DND-41 (cell line): ENCODE measurements around the gene UBE3B.

Source experiments
- EZH2 ChIP-seq: IDR thresholded peaks from 3 replicates; pipeline ENCODE4 v1.6.1; 2012; ENCODE audit warnings: borderline replicate concordance, low read depth, mild to moderate bottlenecking, moderate library complexity, low read length, inconsistent platforms; ENCODE audit not compliant: severe bottlenecking
- TF ChIP-seq, protein P1 (sequence below): IDR thresholded peaks from 2 replicates; pipeline ENCODE4 v1.5.1; 2012; ENCODE audit warnings: borderline replicate concordance, low read length, moderate library complexity, mild to moderate bottlenecking; ENCODE audit not compliant: poor library complexity, severe bottlenecking; ENCODE audit errors: extremely low read depth

GRCh38 chr12:109580272-109580671, 102.8 kb downstream of the UBE3B start:
- TF ChIP-seq, protein P1, sequence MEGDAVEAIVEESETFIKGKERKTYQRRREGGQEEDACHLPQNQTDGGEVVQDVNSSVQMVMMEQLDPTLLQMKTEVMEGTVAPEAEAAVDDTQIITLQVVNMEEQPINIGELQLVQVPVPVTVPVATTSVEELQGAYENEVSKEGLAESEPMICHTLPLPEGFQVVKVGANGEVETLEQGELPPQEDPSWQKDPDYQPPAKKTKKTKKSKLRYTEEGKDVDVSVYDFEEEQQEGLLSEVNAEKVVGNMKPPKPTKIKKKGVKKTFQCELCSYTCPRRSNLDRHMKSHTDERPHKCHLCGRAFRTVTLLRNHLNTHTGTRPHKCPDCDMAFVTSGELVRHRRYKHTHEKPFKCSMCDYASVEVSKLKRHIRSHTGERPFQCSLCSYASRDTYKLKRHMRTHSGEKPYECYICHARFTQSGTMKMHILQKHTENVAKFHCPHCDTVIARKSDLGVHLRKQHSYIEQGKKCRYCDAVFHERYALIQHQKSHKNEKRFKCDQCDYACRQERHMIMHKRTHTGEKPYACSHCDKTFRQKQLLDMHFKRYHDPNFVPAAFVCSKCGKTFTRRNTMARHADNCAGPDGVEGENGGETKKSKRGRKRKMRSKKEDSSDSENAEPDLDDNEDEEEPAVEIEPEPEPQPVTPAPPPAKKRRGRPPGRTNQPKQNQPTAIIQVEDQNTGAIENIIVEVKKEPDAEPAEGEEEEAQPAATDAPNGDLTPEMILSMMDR, result no peak
- TF ChIP-seq EZH2, result no peak
